HG02840 (cell line): ENCODE results near the gene CMTR1.
"Not testable (repeated sequence)": the region's sequence is repeated elsewhere in the genome, so short reads cannot be mapped to it uniquely, and the experiment has no call there.

Experiments used
- ATAC-seq: cut with Tn5 transposase; IDR thresholded peaks from one replicate; pipeline ENCODE4 v1.9.1; 2021; ENCODE audit warnings: mild to moderate bottlenecking, moderate library complexity, moderate number of reproducible peaks; ENCODE audit not compliant: unreplicated experiment, low FRiP score

CMTR1 gene, protein sequence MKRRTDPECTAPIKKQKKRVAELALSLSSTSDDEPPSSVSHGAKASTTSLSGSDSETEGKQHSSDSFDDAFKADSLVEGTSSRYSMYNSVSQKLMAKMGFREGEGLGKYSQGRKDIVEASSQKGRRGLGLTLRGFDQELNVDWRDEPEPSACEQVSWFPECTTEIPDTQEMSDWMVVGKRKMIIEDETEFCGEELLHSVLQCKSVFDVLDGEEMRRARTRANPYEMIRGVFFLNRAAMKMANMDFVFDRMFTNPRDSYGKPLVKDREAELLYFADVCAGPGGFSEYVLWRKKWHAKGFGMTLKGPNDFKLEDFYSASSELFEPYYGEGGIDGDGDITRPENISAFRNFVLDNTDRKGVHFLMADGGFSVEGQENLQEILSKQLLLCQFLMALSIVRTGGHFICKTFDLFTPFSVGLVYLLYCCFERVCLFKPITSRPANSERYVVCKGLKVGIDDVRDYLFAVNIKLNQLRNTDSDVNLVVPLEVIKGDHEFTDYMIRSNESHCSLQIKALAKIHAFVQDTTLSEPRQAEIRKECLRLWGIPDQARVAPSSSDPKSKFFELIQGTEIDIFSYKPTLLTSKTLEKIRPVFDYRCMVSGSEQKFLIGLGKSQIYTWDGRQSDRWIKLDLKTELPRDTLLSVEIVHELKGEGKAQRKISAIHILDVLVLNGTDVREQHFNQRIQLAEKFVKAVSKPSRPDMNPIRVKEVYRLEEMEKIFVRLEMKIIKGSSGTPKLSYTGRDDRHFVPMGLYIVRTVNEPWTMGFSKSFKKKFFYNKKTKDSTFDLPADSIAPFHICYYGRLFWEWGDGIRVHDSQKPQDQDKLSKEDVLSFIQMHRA

DNA sequence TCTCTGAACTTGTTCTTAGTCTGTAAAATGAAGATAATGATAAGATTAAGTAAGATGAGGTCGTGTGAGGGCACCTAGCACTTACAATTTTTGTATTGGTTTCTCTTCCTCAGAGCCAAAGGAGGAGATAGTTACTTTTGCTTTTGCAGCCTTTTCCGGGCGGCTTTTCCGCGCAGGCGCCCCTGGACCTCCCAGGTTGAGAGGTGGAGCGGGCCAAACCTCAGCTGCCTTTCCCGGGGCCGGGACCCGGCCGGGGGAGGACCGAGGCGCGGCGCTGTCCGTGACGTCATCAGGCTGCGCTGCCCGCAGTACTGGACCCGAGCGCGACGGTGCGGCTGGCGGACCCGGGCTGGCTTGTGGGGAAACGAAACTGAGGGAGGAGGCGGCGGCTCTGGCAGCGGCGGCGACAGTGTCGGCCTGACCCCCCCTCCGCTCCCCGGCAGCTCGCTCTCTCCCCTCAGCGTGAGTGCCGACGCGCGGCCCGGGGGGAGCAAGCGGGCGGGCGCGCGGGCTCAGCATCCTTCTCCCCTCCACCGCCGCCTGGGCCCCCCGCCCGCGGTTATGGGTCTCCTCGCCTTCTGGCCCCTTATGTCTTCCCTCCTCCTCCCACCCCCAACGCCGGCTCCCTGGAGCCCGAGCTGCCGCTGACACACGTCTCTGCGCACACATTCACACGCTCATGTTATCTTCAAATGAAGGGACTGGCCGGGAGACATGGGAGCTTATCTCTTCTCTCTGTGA lies at the start of gene CMTR1:
TSS of gene CMTR1 (plus strand) at position 306 of the 741 bp plus-strand sequence. CDS start 2,409 bp downstream, outside the sequence.
- peak; percentile 86 for ATAC-seq

DNA sequence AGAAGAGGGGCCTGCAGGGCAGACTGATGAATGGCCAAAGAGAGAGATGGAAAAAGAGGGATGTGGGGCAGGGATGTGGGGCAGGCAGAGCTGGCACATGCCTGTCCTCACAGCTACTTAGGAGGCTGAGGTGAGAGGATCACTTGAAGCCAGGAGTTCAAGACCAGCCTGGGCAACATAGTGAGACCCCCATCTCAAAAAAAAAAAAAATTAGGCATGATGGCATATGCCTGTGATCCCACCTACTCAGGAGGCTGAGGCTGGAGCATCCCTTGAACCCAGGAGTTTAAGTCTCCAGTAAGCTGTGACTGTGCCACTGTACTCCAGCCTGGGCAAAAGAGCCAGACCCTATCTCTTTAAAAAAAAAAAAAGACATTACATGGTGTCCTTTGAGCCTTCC lies 44.4 kb upstream of the CMTR1 start:
- no peak for ATAC-seq

DNA sequence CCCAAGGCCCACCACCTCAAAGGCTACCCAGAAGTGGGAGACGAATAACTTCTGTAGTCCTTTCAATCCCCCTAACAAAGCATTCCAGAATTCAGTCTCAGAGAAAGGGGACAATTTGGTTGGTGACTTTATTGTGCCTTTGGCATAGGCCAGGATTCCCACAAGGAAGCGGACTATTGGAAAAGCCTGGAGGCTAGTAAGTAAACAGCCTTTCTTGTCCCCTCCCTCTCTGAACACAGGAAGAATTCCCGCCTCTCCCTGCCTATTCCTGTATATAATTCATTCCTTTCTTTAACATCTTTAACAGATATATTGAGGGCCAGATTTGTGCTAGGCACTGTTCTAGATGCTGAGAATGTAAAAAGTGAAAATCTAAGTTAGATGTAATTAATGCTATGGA lies 43.2 kb upstream of the CMTR1 start:
- no peak for ATAC-seq

DNA sequence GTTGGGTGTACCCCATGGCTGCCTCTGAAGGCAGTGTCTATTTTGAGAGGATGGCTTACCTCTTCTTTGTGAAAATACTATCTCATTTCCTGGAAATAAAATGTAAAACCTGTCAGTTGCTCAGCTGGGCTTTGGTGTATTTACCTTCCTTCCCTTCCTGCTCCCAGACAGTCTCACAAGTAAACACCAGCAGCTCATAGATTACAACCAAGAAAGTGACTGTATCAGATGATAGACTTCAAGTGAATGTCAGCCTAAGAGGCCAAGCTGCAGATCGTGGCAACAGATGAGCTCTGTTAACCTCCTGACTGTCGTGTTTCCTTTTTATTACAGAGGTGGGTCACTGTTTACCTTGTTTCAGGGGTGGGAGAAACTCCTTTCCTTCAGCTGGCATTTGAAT lies 41.9 kb upstream of the CMTR1 start:
- no peak for ATAC-seq

DNA sequence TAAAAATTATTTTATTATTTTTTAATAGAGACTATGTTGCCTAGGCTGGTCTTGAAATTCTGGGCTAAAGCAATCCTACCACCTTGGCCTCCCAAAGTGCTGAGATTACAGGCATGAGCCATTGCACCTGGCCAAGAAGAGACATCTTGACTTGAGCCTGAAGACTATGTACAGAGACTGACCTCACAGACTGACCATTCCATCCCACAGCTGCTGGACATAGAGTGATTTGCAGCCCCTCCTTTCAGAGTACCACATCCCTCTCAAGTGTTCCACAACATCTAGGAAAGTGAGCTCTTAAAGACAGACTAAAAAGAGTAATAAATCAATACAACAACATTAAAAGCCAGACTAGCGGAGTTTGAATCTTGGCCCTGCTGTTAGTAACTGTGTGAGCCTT lies 40.2 kb upstream of the CMTR1 start:
- no peak for ATAC-seq

DNA sequence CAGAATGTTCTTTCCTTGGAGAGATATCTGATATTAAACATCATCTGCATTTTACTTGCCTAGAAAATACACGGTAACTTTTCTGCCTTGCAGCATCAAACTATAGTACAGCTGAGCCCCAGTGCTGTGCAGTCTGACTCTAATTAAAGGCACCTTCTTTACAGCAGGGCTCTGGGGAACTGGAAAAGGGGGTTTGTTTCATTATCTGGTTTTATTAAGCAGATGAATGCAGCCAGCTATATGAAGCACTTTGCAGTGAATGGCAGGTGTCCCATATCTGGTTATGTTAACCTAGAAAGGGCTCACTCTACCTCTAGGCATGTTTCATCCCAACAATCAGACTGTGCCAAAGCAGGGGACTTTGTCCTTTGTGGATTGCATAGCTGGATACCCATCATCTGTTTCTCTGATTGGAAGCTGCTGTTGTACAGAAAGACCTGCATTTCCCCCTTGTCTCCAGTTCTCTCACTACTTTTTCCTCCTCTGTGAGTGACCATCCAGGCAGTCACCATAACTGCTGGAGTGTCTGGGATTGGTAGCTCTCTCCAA lies 39.6 kb upstream of the CMTR1 start:
- no peak for ATAC-seq

DNA sequence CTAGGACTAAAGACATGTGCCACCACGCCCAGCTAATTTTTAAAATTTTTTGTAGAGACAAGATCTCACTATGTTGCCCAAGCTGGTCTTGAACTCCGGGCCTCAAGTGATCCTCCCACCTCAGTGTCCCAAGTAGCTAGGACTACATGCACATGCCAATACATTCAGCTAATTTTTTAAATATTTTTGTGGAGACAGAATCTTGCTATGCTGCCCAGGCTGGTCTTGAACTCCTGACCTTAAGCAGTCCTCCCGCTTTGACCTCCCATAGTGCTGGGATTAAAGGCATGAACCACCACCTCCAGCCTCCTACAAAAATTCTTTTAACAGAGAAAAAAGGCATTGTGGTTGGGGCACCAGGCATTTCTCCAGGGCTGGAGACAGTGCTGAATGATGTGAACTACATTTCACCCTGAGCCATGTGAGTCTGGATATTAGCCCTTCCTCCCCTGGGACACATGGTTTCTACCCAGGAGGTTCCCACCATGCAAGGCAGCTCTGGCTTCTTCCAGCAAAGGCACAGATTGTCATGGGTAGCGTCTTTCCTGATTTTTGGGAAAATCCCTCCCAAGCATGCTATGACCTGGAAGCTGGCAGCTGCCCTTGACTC lies 36.3 kb upstream of the CMTR1 start:
- no peak for ATAC-seq

DNA sequence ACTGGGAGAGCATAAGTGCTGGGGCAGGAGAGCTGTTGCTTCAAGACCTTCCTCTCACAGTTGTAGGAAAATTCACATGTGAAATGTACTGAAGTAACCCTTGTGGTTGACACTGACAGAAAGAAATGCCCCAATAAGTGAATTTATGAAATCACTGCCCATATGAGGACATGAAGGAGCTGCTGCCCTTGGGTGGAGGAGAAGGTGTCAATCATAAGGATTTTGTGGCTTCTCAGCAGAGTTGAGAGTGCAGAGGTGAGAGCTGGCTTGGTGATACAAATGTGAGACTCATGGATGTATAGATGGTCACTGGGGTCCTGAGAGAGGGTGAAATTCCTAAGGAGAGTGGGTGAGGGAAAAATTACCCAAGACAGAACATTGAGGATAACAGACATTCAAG lies 33.9 kb upstream of the CMTR1 start:
- no peak for ATAC-seq

DNA sequence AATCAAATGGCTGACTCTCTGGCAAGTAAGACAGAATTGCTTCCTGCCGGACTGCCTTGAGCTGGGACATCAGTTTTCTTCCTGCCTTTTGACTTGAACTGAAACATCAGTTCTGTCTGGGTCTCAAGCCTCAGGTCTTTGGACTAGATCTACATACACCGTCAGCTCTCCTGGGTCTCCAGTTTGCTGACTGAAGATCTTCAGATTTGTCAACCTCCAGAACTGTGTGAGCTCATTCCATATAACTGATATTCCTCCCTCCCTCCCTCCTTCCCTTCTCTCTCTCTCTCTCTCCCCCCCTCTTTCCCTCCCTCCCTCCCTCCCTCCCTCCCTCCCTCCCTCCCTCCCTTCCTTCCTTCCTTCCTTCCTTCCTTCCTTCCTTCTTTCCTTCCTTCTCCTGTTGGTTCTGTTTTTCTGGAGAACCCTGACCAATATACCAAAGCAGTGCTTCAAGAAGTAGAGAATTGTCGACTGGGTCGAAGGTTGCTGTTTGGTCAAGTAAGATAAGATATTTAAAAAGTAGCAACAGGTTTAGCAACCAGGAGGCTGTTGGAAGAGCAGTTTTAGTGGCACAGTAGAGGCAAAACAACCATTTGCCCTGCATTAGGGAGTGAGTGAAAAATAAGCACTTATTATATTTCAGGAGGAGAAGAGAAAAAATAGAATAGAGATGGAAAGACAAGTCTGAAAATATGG lies 33.1 kb upstream of the CMTR1 start:
- no peak for ATAC-seq

DNA sequence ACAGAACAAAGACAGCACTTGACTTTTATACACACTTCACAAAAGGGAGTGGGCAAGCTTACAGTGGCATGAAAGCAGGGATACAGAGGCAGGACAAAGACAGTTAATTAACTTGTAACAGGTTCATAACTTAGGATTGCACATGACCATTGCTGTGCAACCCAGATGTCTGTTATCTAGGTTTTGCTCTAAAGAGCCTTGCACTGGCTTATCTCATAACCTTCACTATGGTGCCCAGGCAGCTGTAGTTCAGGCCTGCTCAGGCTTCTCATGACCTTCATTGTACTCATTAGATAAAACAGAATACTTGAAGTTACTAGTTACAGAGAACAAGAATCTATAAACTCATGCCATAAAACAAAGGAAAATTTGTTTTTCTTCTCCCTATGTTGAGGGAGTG lies 31.4 kb upstream of the CMTR1 start:
- ATAC-seq = not testable (repeated sequence)

DNA sequence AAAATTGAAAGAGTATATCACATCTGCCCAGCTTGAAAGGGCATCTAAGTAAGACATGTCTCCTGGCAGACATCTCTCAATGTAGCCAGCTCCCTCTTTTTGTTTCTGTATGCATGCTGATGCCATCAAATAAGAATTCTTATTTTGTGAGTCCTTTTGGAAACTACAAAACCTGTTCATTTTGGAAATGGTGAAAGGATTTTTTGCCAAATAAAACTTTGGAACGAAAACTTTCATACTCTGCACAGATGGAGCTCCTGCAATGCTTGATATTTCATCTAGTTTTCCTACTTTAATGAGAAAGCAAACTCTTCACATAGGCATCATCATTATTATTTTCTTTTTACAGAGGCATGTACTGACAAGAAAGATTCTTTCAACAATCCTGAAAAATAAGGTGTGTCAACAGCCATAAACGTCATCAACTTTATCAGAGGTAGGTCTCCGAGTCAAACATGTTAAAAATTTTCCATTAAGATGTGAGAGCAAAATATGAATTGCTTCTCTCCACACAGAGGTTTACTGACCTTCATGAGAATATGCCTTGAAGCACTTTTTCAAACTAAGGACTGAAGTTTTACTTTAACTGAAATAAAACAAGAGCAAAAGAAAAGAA lies 26.2 kb upstream of the CMTR1 start:
- ATAC-seq = no peak

DNA sequence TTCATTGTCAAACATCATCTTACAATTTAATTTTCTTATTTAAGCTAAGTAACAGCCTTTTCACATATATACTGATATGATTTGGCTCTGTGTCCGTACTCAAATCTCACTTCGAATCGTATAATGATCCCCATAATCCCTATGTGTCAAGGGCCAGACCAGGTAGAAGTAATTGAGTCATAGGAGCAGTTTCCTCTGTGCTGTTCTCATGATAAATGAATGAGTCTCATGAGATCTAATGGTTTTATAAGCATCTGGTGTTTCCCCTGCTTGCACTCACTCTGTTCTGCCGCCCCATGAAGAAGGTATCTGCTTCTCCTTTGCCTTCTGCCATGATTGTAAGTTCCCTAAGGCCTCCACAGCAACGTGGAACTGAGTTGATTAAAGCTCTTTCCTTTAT lies 25.1 kb upstream of the CMTR1 start:
- no peak for ATAC-seq

DNA sequence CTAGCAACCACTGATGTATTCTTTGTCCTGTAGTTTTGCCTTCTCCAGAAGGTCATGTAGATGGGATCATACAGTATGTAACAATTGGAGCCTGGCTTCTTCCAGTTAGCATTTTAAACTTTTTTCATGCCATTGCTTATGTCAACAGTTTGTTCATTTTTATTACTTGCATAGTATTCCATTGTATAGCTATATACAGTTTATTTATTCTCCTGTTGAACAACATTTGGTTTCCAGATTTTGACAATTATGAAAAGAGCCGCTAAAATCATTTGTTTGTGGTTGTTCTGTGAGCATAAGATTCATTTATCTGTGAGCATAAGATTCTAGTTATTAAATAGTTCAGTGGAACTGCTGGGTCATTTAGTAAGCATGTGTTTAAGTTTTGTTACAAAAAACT lies 23.5 kb upstream of the CMTR1 start:
- no peak for ATAC-seq

DNA sequence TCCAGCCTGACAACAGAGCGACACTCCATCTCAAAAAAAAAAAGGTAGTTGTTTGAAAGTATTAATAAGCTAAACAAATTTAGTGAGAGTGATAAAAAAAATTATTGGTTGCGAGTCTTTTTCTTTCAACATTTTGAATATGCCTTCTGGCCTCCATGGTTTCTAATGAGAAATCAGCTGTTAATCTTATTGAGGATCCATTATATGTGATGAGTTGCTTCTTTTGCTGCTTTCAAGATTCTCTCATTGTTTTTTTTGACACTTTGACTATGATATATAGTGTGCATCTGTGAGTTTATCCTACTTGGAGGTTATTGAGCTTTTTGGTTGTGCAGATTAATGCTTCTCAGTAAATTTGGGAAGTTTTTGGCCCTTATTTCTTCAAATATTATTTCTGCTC lies 15.6 kb upstream of the CMTR1 start:
- no peak for ATAC-seq

DNA sequence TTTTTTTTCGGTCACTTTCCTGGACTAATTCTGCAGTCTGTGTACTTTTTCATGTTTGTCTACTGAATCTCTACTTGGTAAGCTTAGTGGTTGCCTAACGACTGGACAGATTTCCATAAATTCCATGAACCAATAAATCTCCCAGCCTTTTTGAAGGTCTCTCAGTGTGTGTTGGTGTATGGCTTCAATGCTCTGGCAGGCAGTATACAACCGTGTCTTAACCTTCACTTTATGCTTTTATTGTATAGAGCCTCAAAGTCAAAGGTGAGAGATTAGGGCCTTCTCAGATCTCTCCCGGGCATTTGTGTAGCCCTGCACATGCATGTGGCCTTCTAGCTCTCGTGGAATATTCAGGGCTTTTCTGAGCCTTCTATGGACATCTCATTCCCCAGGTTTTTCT lies 14.3 kb upstream of the CMTR1 start:
- no peak for ATAC-seq

DNA sequence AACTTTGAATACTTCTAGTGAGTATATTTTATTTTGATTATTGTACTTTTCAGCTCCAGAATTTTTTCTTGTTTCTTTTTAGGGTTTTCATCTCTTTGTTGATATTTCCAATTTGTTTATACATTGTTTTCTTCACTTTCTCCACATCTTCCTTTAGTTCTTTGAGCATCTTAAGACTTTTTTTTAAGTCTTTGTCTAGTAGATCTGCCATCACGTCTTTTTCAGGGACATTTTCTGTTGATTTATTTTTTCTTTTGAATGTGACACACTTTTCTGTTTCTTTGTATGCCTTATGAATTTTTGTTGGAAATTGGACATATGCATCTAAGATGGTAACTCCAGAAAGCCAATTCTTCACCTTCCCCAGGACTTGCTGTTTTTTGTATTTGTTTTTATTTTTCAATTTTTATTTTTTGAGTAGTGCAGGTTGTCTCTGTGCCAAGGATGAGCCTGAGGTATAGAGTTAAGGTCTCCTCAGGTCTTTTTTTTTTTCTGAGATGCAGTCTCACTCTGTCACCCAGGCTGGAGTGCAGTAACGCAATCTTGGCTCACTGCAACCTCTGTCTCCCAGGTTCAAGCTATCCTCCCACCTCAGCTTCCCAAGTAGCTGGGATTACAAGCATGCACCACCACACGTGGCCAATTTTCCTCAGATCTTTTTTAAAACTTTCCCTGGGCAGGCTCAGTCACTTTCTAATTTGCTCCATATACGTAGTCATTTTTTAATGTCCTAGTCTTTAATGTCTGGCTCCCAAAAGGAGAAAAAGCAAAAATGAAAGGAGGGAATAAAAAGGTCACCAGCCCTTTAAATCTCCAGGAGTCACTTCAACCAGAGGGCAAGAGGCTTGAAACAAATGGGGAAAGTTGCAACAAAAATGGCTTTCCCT lies 6.7 kb upstream of the CMTR1 start:
- ATAC-seq = no peak

DNA sequence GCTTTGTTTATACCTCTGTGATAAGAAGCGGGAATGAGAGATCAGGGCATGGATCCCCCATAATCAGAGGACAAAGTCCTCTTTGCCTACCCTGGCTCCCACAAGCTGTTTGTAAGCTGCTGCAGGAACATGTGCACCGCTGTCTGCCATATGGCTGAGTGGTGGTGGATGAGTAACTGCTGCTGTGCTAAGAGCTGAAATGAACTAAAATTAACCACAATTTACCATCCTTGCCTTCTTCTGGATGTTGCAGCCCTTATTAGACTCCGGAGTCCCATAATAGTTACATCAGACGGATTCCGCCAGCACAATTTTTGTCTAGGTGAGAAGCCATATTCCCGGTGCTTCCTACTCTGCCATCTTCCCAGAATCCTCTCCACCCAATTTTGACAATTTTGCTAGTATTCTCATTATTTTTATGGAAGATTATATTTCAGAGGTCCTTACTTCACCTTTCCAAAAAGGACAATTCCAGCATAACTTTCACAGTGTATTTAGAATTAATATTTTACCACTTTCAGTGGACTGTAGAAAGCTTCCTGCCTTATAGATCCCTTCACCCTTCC lies 6.0 kb upstream of the CMTR1 start:
- ATAC-seq = no peak

DNA sequence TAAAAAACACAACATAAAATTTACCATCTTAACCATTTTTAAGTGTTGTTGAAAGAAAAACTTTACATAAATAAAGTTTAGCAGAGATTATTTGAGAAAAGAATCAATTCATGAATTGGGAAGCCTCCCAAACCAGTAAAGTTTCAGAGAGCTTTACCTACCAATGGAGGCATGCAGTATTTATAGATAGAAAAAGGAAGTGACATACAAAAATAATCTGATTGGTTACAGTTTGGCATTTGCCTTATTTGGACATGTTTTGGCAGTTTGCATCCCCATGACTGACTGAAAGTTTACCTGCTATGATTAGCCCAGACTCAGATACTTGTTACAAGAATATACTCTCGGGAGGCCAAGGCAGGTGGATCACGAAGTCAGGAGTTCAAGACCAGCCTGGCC lies 3.7 kb upstream of the CMTR1 start:
- no peak for ATAC-seq
